ENCODE measurements around the gene IMMT. TPM values are rescaled to one million over a fixed set of nuclear protein-coding genes. Genes with fewer than 3 reads are reported as not detected.
A peak's percentile ranks its signal among the peaks of the same experiment; 100 is the strongest.

The IMMT gene
- total and polyA plus RNA-seq, 2 donors (not counting 1 experiment from before 2014, with no cell fraction given), result 23.5 to 66.0 TPM

DNA sequence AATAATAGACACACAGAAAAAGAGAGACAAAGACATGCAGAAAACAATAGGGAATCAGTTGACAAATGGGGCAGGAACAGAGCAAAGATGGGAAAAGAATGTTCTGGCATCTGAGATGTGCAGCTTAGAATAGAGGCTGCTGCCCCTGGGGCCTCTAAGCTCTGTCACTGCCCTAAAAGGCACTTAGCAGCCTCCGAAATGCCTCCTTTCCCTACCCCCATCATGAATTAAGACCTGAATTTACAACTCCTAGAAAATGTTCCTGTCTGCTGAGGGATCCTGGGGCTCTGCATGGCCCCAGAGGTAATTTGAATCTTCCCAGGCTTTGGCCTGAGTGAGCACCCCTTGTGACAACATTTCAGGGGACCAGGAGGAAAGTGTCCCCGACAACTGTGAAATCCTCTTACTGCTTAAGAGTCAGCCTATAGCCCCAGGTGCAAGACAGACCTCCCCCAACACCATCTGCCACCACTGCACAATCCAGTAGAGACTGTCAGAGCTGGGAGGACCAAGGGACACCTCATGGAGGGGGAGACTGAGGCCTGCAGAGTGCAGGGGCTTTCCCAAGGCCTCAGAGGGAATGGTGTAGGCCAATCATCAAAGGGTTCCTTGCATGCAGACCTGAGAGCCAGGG lies 28.8 kb upstream of the IMMT start:
- H3K36me3 ChIP-seq (replicated peaks in 1 of 2; ENCODE audit: control extremely low read depth in 1 of 2, control insufficient read depth in 1 of 2, extremely low read depth in 1 of 2, insufficient read depth in 2 of 2, low read length in 1 of 2), result no peaks in the 10 kb centered on the region
- H3K27ac ChIP-seq (ENCODE audit: low read length in 2 of 2), result no peak overlapping the region
- Mint-ChIP-seq H3K4me3 (no peak overlapping the region), H3K9me3 (ENCODE audit: insufficient read depth) (no peaks in the 10 kb centered on the region), H3K27me3 (no peaks in the 10 kb centered on the region), H3K4me1 (peaks cover 42% of the 10 kb centered on the region), H3K27ac (peak overlapping the region; percentile 56)
- intact Hi-C loops (cut with micrococcal nuclease), result loop anchor here (5.0 kb wide), 1 partner anchor 218 kb away; the partner anchor contains the start of gene KDM3A
- H3K9me3 ChIP-seq (ENCODE audit: control extremely low read depth in 1 of 3, control insufficient read depth in 2 of 3, insufficient read depth in 1 of 3, low read length in 2 of 3), result no peaks in the 10 kb centered on the region
- DNase-seq, result no peak
- no peak overlapping the region for H3K4me3 ChIP-seq (ENCODE audit: control extremely low read depth in 1 of 5, extremely low read depth in 1 of 5, insufficient read depth in 1 of 5, low read depth in 2 of 5, low read length in 4 of 5)
- H3K4me1 ChIP-seq (ENCODE audit: control insufficient read depth in 2 of 2, insufficient read depth in 2 of 2, low read length in 2 of 2), result peaks cover 41 to 47% of the 10 kb centered on the region in 2 donors
- CTCF ChIA-PET, result interaction anchor here (0.6 to 5.0 kb wide), 3 partner anchors 73 to 606 kb away, joined by 3 to 69 read pairs (median 4); partner anchors contain the start of gene KDM3A
- POLR2A ChIA-PET, result no interaction called here
- H3K79me2 ChIP-seq (ENCODE audit: control insufficient read depth, insufficient read depth, low read length), result no peaks in the 10 kb centered on the region
- no peak for ATAC-seq (ENCODE audit: low read depth)
- no peaks in the 10 kb centered on the region for H4K20me1 ChIP-seq (ENCODE audit: control insufficient read depth, insufficient read depth, low read length, poor library complexity, severe bottlenecking)
- H3K27me3 ChIP-seq (replicated peaks in 1 of 4; ENCODE audit: control extremely low read depth in 1 of 4, control insufficient read depth in 3 of 4, insufficient read depth in 4 of 4, low read length in 3 of 4), result no peaks in the 10 kb centered on the region
- H3K4me2 ChIP-seq (replicated peaks; ENCODE audit: low read depth, low read length, poor library complexity, severe bottlenecking), result no peak overlapping the region
- H3K9ac ChIP-seq (ENCODE audit: low read length), result no peak overlapping the region
- no peak overlapping the region for H2AFZ ChIP-seq (ENCODE audit: insufficient read depth, low read depth, low read length, poor library complexity, severe bottlenecking)
- TF ChIP-seq, protein P1, sequence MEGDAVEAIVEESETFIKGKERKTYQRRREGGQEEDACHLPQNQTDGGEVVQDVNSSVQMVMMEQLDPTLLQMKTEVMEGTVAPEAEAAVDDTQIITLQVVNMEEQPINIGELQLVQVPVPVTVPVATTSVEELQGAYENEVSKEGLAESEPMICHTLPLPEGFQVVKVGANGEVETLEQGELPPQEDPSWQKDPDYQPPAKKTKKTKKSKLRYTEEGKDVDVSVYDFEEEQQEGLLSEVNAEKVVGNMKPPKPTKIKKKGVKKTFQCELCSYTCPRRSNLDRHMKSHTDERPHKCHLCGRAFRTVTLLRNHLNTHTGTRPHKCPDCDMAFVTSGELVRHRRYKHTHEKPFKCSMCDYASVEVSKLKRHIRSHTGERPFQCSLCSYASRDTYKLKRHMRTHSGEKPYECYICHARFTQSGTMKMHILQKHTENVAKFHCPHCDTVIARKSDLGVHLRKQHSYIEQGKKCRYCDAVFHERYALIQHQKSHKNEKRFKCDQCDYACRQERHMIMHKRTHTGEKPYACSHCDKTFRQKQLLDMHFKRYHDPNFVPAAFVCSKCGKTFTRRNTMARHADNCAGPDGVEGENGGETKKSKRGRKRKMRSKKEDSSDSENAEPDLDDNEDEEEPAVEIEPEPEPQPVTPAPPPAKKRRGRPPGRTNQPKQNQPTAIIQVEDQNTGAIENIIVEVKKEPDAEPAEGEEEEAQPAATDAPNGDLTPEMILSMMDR (IDR thresholded peaks at IDR 0.05), result no peak
- TF ChIP-seq EZH2 (IDR thresholded peaks at IDR 0.05; ENCODE audit: borderline replicate concordance, insufficient read depth, low read depth, low read length, poor library complexity, severe bottlenecking), result no peak
- 86% methylated on average over 1 of the region's 2 CpGs for WGBS (ENCODE audit: insufficient coverage)

Measured in B cell (primary cell).